Kidney (tissue), 14 donors: ENCODE results near the gene SH3BP5. TPM values are rescaled to one million over a fixed set of nuclear protein-coding genes. Genes with fewer than 3 reads are reported as not detected.

Experiments
- DNase-seq, 5 donors: peaks; one replicate each; pipeline ENCODE4 v3.0.0-alpha.2; 2013 to 2020
- FAIRE-seq: peaks from 2 replicates; lab custom pipeline; 2012; peaks lifted over from hg19 to GRCh38; lab: Jason Lieb, UNC
- H3K27ac ChIP-seq, 2 donors: one replicate each; pipeline ENCODE4 v1.7.0; 2013; ENCODE audit warnings: low read depth in 2 of 2, low read length in 2 of 2, inconsistent platforms in 1 of 2
- H3K27me3 ChIP-seq: one replicate; pipeline ENCODE4 v1.7.1; 2013; ENCODE audit warnings: low read length, inconsistent platforms; ENCODE audit not compliant: control insufficient read depth, insufficient read depth
- H3K36me3 ChIP-seq, 3 donors: one replicate each; pipeline versions ENCODE4 v1.7.0 to v1.7.1; 2013; ENCODE audit warnings: low read length in 3 of 3, control low read depth in 1 of 3, inconsistent platforms in 1 of 3; ENCODE audit not compliant: insufficient read depth in 3 of 3, control insufficient read depth in 2 of 3
- H3K4me1 ChIP-seq, 3 donors: one replicate each; pipeline versions ENCODE4 v1.7.0 to v1.7.1; 2013; ENCODE audit warnings: low read length in 3 of 3, inconsistent platforms in 1 of 3, low read depth in 1 of 3; ENCODE audit not compliant: control insufficient read depth in 2 of 3, insufficient read depth in 2 of 3
- H3K4me3 ChIP-seq, 3 donors: one replicate each; pipeline versions ENCODE4 v1.7.0 to v1.8.1; 2013; ENCODE audit warnings: low read length in 3 of 3, control low read depth in 1 of 3, inconsistent platforms in 1 of 3
- H3K9ac ChIP-seq, 3 donors: one replicate each; pipeline versions ENCODE4 v1.7.0 to v1.7.1; 2013; ENCODE audit warnings: low read length in 3 of 3, control low read depth in 1 of 3, inconsistent platforms in 1 of 3
- H3K9me3 ChIP-seq, 3 donors: one replicate each; pipeline versions ENCODE4 v1.7.0 to v1.7.1; 2013; ENCODE audit warnings: low read length in 3 of 3, control low read depth in 1 of 3, inconsistent platforms in 1 of 3; ENCODE audit not compliant: control insufficient read depth in 2 of 3, insufficient read depth in 1 of 3
- CTCF ChIP-seq: IDR thresholded peaks from 3 replicates; pipeline ENCODE4 v1.5.1; 2012; ENCODE audit warnings: mild to moderate bottlenecking, moderate library complexity, borderline replicate concordance; ENCODE audit not compliant: insufficient read depth; ENCODE audit errors: extremely low read depth
- intact Hi-C: fragments of 100-400 bp; cut with DNase I; formaldehyde crosslinking; loops from one replicate; pipeline ENCODE4 v1.11.1; 2022
- polyA plus RNA-seq: library from polyadenylated mRNA; stranded (reverse); fragments of 350-450 nt; fragmentation: Illumina TruSeq; extraction: RNeasy Lipid Tissue Mini Kit (QIAGEN cat#74804); gene quantifications from one replicate; pipeline ENCODE4 v1.2.3, GENCODE V29; 2014; ENCODE audit warnings: low read depth, low replicate concordance; ENCODE audit not compliant: insufficient read depth
- total RNA-seq: library from RNA; stranded (reverse); fragmentation: NEBNext Ultra II Directional; extraction: Animal tissue kit (Norgen Biotek cat#: 25700); gene quantifications from one replicate; pipeline ENCODE4 v1.2.1, GENCODE V29; 2021
- donor health status: control.
- donor health status: control.
- donor health status: control.
- donor health status: control.
- donor health status: control.
- donor health status: DM: yes; HTN: yes; CAD: no.
- donor health status: Normal renal cell carcinoma (clear cell type).

The SH3BP5 gene
- total and polyA plus RNA-seq, 2 donors from 2014 or later: 39.1 to 109 TPM

- no peak overlapping the region for H3K9ac ChIP-seq
- peaks cover 0 to 10% (median 10%) of the 10 kb centered on the region in 3 donors for H3K4me1 ChIP-seq
- DNase-seq (no peak), FAIRE-seq (no peak)
- intact Hi-C loops: loop anchor here (5.0 kb wide), 1 partner anchor 111 kb away; no protein-coding TSS in a partner anchor
- H3K9me3 ChIP-seq: no peaks in the 10 kb centered on the region
- no peak overlapping the region for H3K27ac ChIP-seq
- H3K36me3 ChIP-seq: peaks cover 0 to 10% (median 9%) of the 10 kb centered on the region in 3 donors
- H3K4me3 ChIP-seq: no peak overlapping the region
- TF ChIP-seq CTCF: no peak
- no peaks in the 10 kb centered on the region for H3K27me3 ChIP-seq
These were observed 66.5 kb downstream of the SH3BP5 start for GRCh38 chr3:15265655-15266509.

- intact Hi-C loops: no loop called here
- DNase-seq (no peak), FAIRE-seq (no peak)
- no peak overlapping the region for H3K9ac ChIP-seq
- no peak for TF ChIP-seq CTCF
- no peaks in the 10 kb centered on the region for H3K27me3 ChIP-seq
- H3K36me3 ChIP-seq: peaks cover 0 to 20% (median 20%) of the 10 kb centered on the region in 3 donors
- H3K4me3 ChIP-seq: no peak overlapping the region
- H3K9me3 ChIP-seq: no peaks in the 10 kb centered on the region
- H3K4me1 ChIP-seq: peaks cover 0 to 10% (median 6%) of the 10 kb centered on the region in 3 donors
- peak overlapping the region in 1 of 2 donors; percentile 5 for H3K27ac ChIP-seq
These were observed 67.9 kb downstream of the SH3BP5 start for GRCh38 chr3:15264486-15264885.

GRCh38 chr3:15263926-15264325, 68.5 kb downstream of the SH3BP5 start:
- no peak for TF ChIP-seq CTCF
- no peak overlapping the region for H3K27ac ChIP-seq
- no peaks in the 10 kb centered on the region for H3K9me3 ChIP-seq
- no peaks in the 10 kb centered on the region for H3K27me3 ChIP-seq
- peaks cover 0 to 10% (median 3%) of the 10 kb centered on the region in 3 donors for H3K4me1 ChIP-seq
- intact Hi-C loops: no loop called here
- no peak for FAIRE-seq
- H3K4me3 ChIP-seq: no peak overlapping the region
- H3K9ac ChIP-seq: no peak overlapping the region
- no peak for DNase-seq
- H3K36me3 ChIP-seq: peaks cover 0 to 22% (median 21%) of the 10 kb centered on the region in 3 donors
